A549 (cell line): ENCODE results near the gene TMPRSS11B. TPM values are rescaled to one million over a fixed set of nuclear protein-coding genes. Genes with fewer than 3 reads are reported as not detected.

Experiments used
- ATAC-seq, 2 experiments: fragments of 200-7000 bp in 1 of 2; fragments of >200 bp in 1 of 2; cut with Nextera tagmentation in 1 of 2; cut with Tn5 transposase in 1 of 2; 3 replicates each; pipeline versions ENCODE4 v1.8.0 to v1.9.1; 2018 to 2020; ENCODE audit warnings: mild to moderate bottlenecking in 1 of 2, moderate library complexity in 1 of 2
- CTCF ChIA-PET: fragments of 300-600 bp; sonication (Branson Sonifier 250); formaldehyde crosslinking; extraction: SDS; loops from one replicate; lab custom pipeline; 2021; ENCODE audit warnings: antibody characterized with exemption, inconsistent platforms; lab: Yijun Ruan, JAX
- POLR2A ChIA-PET: fragments of 350-600 bp; formaldehyde crosslinking; extraction: SDS; loops from one replicate; lab custom pipeline; 2021; ENCODE audit warnings: antibody characterized with exemption, inconsistent platforms; lab: Yijun Ruan, JAX
- DNase-seq, 2 experiments: peaks; one replicate each; pipeline versions ENCODE4 v3.0.0 to v3.0.0-alpha.2; 2011 to 2016; ENCODE audit warnings: low read depth in 1 of 2, low spot score in 1 of 2
- FAIRE-seq: peaks from 2 replicates; lab custom pipeline; 2011; peaks lifted over from hg19 to GRCh38; lab: Jason Lieb, UNC
- H3K27ac ChIP-seq, 2 experiments: fragments of >200 bp; sonication (Bioruptor Twin); formaldehyde crosslinking; 3 replicates each; pipeline ENCODE4 v1.5.1; 2016 to 2017
- H3K4me1 ChIP-seq: fragments of >200 bp; sonication (Bioruptor Twin); formaldehyde crosslinking; 3 replicates; pipeline ENCODE4 v1.6.1; 2016
- H3K4me2 ChIP-seq: fragments of >200 bp; sonication (Bioruptor Twin); formaldehyde crosslinking; 3 replicates; pipeline ENCODE4 v1.6.1; 2016
- H3K4me3 ChIP-seq: fragments of >200 bp; sonication (Bioruptor Twin); formaldehyde crosslinking; 3 replicates; pipeline ENCODE4 v1.5.1; 2016
- H3K9me3 ChIP-seq: fragments of >200 bp; sonication (Bioruptor Twin); formaldehyde crosslinking; 3 replicates; pipeline ENCODE4 v1.6.1; 2016
- CBX2 ChIP-seq: fragments of 200-600 bp; sonication (generic); IDR thresholded peaks from 2 replicates; pipeline ENCODE4 v1.6.1; 2016; ENCODE audit warnings: low read depth, mild to moderate bottlenecking, borderline replicate concordance
- CBX8 ChIP-seq: fragments of 200-600 bp; sonication (generic); IDR thresholded peaks from 2 replicates; pipeline ENCODE4 v1.6.1; 2016
- CEBPB ChIP-seq, 2 experiments: fragments of >200 bp in 1 of 2; sonication (Bioruptor Twin) in 1 of 2; formaldehyde crosslinking in 1 of 2; IDR thresholded peaks; 2 replicates each; pipeline ENCODE4 v1.6.1; 2012 to 2016
- CHD2 ChIP-seq: fragments of 150-350 bp; IDR thresholded peaks from 2 replicates; pipeline ENCODE4 v1.6.1; 2014; ENCODE audit warnings: low read length; ENCODE audit not compliant: partially characterized antibody
- CHD4 ChIP-seq: fragments of 200-600 bp; sonication (generic); IDR thresholded peaks from 2 replicates; pipeline ENCODE4 v1.6.1; 2016; ENCODE audit warnings: antibody characterized with exemption, mild to moderate bottlenecking, borderline replicate concordance
- EHF ChIP-seq: fragments of 250-450 bp; sonication (Bioruptor Pico); IDR thresholded peaks from 2 replicates; pipeline ENCODE4 v1.5.0; 2020; ENCODE audit warnings: mild to moderate bottlenecking
- FOSB ChIP-seq: fragments of 250-450 bp; sonication (Bioruptor Pico); IDR thresholded peaks from 2 replicates; pipeline ENCODE4 v1.5.0; 2020; ENCODE audit warnings: mild to moderate bottlenecking, moderate library complexity
- FOSL2 ChIP-seq, 2 experiments: fragments of 450-650 bp in 1 of 2; fragments of >200 bp in 1 of 2; sonication (Bioruptor Twin) in 1 of 2; formaldehyde crosslinking; IDR thresholded peaks; 2 replicates each; pipeline versions ENCODE4 v1.5.0 to v1.6.1; 2016 to 2020; ENCODE audit warnings: mild to moderate bottlenecking in 1 of 2, moderate library complexity in 1 of 2
- FOXS1 ChIP-seq: fragments of 250-450 bp; sonication (Bioruptor Pico); IDR thresholded peaks from 2 replicates; pipeline ENCODE4 v1.5.0; 2020; ENCODE audit warnings: mild to moderate bottlenecking, moderate library complexity
- GATA3 ChIP-seq: IDR thresholded peaks from 2 replicates; pipeline ENCODE4 v1.6.1; 2012; ENCODE audit warnings: borderline replicate concordance
- JUN ChIP-seq, 2 experiments: fragments of >200 bp; sonication (Bioruptor Twin); formaldehyde crosslinking; IDR thresholded peaks; 2 replicates in 1 of 2; 3 replicates in 1 of 2; pipeline ENCODE4 v1.6.1; 2016 to 2017
- KDM1A ChIP-seq: fragments of 200-600 bp; sonication (generic); IDR thresholded peaks from 2 replicates; pipeline ENCODE4 v1.6.1; 2016; ENCODE audit warnings: low read depth, mild to moderate bottlenecking
- PHF8 ChIP-seq: fragments of 200-600 bp; sonication (generic); IDR thresholded peaks from 2 replicates; pipeline ENCODE4 v1.6.1; 2016; ENCODE audit warnings: low read depth, mild to moderate bottlenecking, antibody characterized with exemption, moderate library complexity, borderline replicate concordance
- POLR2AphosphoS2 ChIP-seq: conservative IDR thresholded peaks from 2 replicates; pipeline ENCODE4 v1.6.1; 2012; ENCODE audit warnings: low read length, improper control_type of control experiment, inconsistent platforms
- RCOR1 ChIP-seq: fragments of 150-350 bp; IDR thresholded peaks from 2 replicates; pipeline ENCODE4 v1.6.1; 2014; ENCODE audit warnings: antibody characterized with exemption, low read length, low read depth
- RFX5 ChIP-seq: fragments of 450-650 bp; IDR thresholded peaks from 2 replicates; pipeline ENCODE4 v1.7.1; 2014; ENCODE audit warnings: antibody characterized with exemption, mild to moderate bottlenecking, moderate library complexity
- RNF2 ChIP-seq: fragments of 200-600 bp; sonication (generic); IDR thresholded peaks from 2 replicates; pipeline ENCODE4 v1.6.1; 2016; ENCODE audit warnings: low read depth, mild to moderate bottlenecking, antibody characterized with exemption, moderate library complexity, borderline replicate concordance
- SMC3 ChIP-seq: fragments of >200 bp; sonication (Bioruptor Twin); formaldehyde crosslinking; IDR thresholded peaks from 3 replicates; pipeline ENCODE4 v1.6.1; 2018; ENCODE audit warnings: inconsistent platforms
- TFCP2L1 ChIP-seq: fragments of 250-450 bp; sonication (Bioruptor Pico); IDR thresholded peaks from 2 replicates; pipeline ENCODE4 v1.5.0; 2021; ENCODE audit warnings: mild to moderate bottlenecking
- WGBS: methylation state at CpG from one replicate; pipeline ENCODE4 v1.1.6; 2017; ENCODE audit errors: missing lambda C conversion rate; 5-methylcytosine and 5-hydroxymethylcytosine counted together
- polyA plus RNA-seq, 4 experiments: library from polyadenylated mRNA; depleted of rRNA in 3 of 4; stranded (reverse); fragments of >200 nt; fragmentation: RNase III in 1 of 4; extraction: RNeasy Plus Mini Kit Qiagen cat#74134 plus additional on column Dnase treatment in 1 of 4; gene quantifications; 2 replicates in 3 of 4; 3 replicates in 1 of 4; pipeline ENCODE4 v1.2.3, GENCODE V29; 2011 to 2017
- TF ChIP-seq, protein P1 (sequence below): IDR thresholded peaks from 2 replicates; pipeline ENCODE4 v1.6.1; 2012; ENCODE audit warnings: low read depth, borderline replicate concordance
- TF ChIP-seq, protein P2 (sequence below): fragments of >200 bp; sonication (Bioruptor Twin); formaldehyde crosslinking; IDR thresholded peaks from 3 replicates; pipeline ENCODE4 v1.5.1; 2016
- TF ChIP-seq, protein P3 (sequence below): fragments of >200 bp; sonication (Bioruptor Twin); formaldehyde crosslinking; IDR thresholded peaks from 2 replicates; pipeline ENCODE4 v1.6.1; 2016
- TF ChIP-seq, protein P4 (sequence below): fragments of >200 bp; sonication (Bioruptor Twin); formaldehyde crosslinking; IDR thresholded peaks from 3 replicates; pipeline ENCODE4 v1.6.1; 2016
- TF ChIP-seq, protein P5 (sequence below): fragments of 200-600 bp; sonication (generic); IDR thresholded peaks from 2 replicates; pipeline ENCODE4 v1.6.1; 2016; ENCODE audit warnings: antibody characterized with exemption, mild to moderate bottlenecking, moderate library complexity

Gene TMPRSS11B
- polyA plus RNA-seq, 2 of the 4 experiments (the other 2 are of a cell fraction), result not detected

DNA sequence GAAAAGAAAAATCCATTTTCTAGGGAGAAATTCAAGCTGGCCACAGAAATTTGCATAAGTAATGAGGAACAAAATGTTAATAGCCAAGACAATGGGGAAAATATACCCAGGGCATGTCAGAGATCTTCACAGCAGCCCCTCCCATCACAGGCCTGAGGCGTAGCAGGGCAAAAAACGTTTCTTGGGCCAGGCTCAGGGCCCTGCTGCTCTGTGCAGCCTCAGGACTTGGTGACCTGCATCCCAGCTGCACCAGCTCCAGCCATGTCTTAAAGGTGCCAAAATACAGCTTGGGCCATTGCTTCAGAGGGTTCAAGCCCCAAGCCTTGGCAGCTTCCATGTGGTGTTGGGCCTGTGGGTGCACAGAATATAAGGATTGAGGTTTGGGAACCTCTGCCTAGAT is 32.1 kb upstream of the TMPRSS11B start:
- Histone ChIP-seq H3K4me3 (no peak overlapping the region), H3K4me1 (no peaks in the 10 kb centered on the region)
- 56% methylated on average over 2 of the region's 2 CpGs for WGBS

DNA sequence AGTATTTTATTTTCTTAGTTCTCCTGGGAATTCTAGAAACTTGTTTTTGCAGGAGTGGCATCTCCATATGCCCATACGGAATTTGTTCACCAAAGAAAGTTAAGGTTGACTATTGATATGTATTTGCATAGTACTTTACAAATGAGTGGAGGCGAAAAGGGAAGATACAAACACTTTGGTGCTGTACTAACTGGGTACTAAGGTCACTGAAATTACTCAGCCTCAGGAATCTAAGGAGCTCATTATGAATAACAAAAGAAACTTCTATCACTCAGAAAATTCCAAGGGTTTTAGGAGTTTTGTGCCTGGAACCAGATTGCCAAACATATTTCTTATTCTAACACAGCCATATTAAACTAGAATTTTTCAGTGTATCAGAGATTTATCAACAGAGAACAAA is 27.4 kb upstream of the TMPRSS11B start:
- DNase-seq (no peak), ATAC-seq (no peak), FAIRE-seq (no peak)
- Histone ChIP-seq H3K27ac (no peak overlapping the region), H3K9me3 (no peaks in the 10 kb centered on the region; the same call in 2 of the 3 replicates), H3K4me2 (no peak overlapping the region)
- 79% methylated on average over 2 of the region's 2 CpGs for WGBS
- CTCF ChIA-PET, result interaction anchor here (0.9 to 4.4 kb wide), 3 partner anchors 23 to 103 kb away, joined by 3 to 21 read pairs (median 3); no protein-coding TSS in a partner anchor
- TF ChIP-seq TFCP2L1 (CRISPR knock-in tag) (no peak), CBX2 (no peak), SMC3 (no peak)
- TF ChIP-seq, all 56 proteins: peak for 0
- no peak overlapping the region for H3K4me3 ChIP-seq
- POLR2A ChIA-PET, result no interaction called here
- no peaks in the 10 kb centered on the region for H3K4me1 ChIP-seq

More for the DNA sequence above, 32.1 kb upstream of the TMPRSS11B start:
- H3K27ac ChIP-seq, result no peak overlapping the region
- no peak for ATAC-seq
- no peaks in the 10 kb centered on the region for H3K9me3 ChIP-seq
- ChIA-PET POLR2A (no interaction called here), CTCF (no interaction called here)
- no peak for TF ChIP-seq CHD2
- TF ChIP-seq, protein P1, sequence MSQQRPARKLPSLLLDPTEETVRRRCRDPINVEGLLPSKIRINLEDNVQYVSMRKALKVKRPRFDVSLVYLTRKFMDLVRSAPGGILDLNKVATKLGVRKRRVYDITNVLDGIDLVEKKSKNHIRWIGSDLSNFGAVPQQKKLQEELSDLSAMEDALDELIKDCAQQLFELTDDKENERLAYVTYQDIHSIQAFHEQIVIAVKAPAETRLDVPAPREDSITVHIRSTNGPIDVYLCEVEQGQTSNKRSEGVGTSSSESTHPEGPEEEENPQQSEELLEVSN, result no peak
- TF ChIP-seq RCOR1, result no peak
- TF ChIP-seq RNF2, result no peak
- no peak for TF ChIP-seq POLR2AphosphoS2
- TF ChIP-seq CBX8, result no peak
- no peak for TF ChIP-seq GATA3
- no peak for TF ChIP-seq CHD4
- no peak for TF ChIP-seq PHF8
- no peak for TF ChIP-seq FOSB
- no peak for TF ChIP-seq FOSL2 (IDR thresholded peaks at IDR 0.05)
- TF ChIP-seq FOSL2 (CRISPR knock-in tag; IDR thresholded peaks at IDR 0.05), result no peak
- no peak for TF ChIP-seq EHF
- TF ChIP-seq, protein P2, sequence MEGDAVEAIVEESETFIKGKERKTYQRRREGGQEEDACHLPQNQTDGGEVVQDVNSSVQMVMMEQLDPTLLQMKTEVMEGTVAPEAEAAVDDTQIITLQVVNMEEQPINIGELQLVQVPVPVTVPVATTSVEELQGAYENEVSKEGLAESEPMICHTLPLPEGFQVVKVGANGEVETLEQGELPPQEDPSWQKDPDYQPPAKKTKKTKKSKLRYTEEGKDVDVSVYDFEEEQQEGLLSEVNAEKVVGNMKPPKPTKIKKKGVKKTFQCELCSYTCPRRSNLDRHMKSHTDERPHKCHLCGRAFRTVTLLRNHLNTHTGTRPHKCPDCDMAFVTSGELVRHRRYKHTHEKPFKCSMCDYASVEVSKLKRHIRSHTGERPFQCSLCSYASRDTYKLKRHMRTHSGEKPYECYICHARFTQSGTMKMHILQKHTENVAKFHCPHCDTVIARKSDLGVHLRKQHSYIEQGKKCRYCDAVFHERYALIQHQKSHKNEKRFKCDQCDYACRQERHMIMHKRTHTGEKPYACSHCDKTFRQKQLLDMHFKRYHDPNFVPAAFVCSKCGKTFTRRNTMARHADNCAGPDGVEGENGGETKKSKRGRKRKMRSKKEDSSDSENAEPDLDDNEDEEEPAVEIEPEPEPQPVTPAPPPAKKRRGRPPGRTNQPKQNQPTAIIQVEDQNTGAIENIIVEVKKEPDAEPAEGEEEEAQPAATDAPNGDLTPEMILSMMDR, result no peak
- TF ChIP-seq, protein P3, sequence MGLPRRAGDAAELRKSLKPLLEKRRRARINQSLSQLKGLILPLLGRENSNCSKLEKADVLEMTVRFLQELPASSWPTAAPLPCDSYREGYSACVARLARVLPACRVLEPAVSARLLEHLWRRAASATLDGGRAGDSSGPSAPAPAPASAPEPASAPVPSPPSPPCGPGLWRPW, result no peak
- TF ChIP-seq, protein P4, sequence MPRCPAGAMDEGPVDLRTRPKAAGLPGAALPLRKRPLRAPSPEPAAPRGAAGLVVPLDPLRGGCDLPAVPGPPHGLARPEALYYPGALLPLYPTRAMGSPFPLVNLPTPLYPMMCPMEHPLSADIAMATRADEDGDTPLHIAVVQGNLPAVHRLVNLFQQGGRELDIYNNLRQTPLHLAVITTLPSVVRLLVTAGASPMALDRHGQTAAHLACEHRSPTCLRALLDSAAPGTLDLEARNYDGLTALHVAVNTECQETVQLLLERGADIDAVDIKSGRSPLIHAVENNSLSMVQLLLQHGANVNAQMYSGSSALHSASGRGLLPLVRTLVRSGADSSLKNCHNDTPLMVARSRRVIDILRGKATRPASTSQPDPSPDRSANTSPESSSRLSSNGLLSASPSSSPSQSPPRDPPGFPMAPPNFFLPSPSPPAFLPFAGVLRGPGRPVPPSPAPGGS, result no peak
- H3K4me2 ChIP-seq, result no peak overlapping the region
- FAIRE-seq, result no peak
- DNase-seq, result no peak

DNA sequence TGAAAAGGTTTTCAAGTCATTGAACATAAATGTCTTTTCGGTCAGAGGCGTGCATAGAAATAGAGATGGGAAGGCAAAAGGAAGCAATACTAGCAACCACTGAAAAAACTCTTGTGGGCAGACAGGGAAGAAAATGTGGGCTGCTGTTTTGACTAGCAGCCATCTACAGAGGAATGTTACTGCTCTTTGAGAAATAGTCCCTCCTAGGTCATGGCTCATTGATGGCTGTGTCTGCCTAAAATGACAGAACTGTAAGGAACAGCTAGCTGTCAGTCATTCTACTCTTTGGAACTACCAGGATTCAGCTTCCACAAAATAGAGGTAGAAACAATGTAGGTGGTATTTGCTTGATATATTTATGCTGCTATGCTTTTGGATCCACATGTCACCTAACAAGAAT is 26.9 kb upstream of the TMPRSS11B start:
- no peaks in the 10 kb centered on the region; the same call in 2 of the 3 replicates for H3K9me3 ChIP-seq
- TF ChIP-seq CEBPB (IDR thresholded peaks at IDR 0.05) (no peak), CBX2 (no peak), CHD4 (no peak), JUN (IDR thresholded peaks at IDR 0.05) (no peak), RFX5 (no peak), FOXS1 (CRISPR knock-in tag) (no peak), KDM1A (no peak)
- TF ChIP-seq, protein P5, sequence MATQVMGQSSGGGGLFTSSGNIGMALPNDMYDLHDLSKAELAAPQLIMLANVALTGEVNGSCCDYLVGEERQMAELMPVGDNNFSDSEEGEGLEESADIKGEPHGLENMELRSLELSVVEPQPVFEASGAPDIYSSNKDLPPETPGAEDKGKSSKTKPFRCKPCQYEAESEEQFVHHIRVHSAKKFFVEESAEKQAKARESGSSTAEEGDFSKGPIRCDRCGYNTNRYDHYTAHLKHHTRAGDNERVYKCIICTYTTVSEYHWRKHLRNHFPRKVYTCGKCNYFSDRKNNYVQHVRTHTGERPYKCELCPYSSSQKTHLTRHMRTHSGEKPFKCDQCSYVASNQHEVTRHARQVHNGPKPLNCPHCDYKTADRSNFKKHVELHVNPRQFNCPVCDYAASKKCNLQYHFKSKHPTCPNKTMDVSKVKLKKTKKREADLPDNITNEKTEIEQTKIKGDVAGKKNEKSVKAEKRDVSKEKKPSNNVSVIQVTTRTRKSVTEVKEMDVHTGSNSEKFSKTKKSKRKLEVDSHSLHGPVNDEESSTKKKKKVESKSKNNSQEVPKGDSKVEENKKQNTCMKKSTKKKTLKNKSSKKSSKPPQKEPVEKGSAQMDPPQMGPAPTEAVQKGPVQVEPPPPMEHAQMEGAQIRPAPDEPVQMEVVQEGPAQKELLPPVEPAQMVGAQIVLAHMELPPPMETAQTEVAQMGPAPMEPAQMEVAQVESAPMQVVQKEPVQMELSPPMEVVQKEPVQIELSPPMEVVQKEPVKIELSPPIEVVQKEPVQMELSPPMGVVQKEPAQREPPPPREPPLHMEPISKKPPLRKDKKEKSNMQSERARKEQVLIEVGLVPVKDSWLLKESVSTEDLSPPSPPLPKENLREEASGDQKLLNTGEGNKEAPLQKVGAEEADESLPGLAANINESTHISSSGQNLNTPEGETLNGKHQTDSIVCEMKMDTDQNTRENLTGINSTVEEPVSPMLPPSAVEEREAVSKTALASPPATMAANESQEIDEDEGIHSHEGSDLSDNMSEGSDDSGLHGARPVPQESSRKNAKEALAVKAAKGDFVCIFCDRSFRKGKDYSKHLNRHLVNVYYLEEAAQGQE, result no peak
- TF ChIP-seq, protein P3, result no peak
- no peak overlapping the region for H3K4me2 ChIP-seq
- ATAC-seq (no peak), FAIRE-seq (no peak), DNase-seq (no peak)
- ChIA-PET POLR2A (no interaction called here), CTCF (interaction anchor here (0.5 to 4.4 kb wide), 9 partner anchors 13 to 112 kb away, joined by 3 to 21 read pairs (median 3); no protein-coding TSS in a partner anchor)
- H3K4me1 ChIP-seq, result no peaks in the 10 kb centered on the region
- no peak overlapping the region for H3K27ac ChIP-seq
- 95% methylated on average over 2 of the region's 2 CpGs for WGBS
- H3K4me3 ChIP-seq, result no peak overlapping the region
